ENCODE measurements around the gene ZNF79. TPM values are rescaled to one million over a fixed set of nuclear protein-coding genes. Genes with fewer than 3 reads are reported as not detected.

The ZNF79 gene
- total and polyA plus RNA-seq, 2 experiments from 2014 or later, result 4.2 to 6.9 TPM

DNA sequence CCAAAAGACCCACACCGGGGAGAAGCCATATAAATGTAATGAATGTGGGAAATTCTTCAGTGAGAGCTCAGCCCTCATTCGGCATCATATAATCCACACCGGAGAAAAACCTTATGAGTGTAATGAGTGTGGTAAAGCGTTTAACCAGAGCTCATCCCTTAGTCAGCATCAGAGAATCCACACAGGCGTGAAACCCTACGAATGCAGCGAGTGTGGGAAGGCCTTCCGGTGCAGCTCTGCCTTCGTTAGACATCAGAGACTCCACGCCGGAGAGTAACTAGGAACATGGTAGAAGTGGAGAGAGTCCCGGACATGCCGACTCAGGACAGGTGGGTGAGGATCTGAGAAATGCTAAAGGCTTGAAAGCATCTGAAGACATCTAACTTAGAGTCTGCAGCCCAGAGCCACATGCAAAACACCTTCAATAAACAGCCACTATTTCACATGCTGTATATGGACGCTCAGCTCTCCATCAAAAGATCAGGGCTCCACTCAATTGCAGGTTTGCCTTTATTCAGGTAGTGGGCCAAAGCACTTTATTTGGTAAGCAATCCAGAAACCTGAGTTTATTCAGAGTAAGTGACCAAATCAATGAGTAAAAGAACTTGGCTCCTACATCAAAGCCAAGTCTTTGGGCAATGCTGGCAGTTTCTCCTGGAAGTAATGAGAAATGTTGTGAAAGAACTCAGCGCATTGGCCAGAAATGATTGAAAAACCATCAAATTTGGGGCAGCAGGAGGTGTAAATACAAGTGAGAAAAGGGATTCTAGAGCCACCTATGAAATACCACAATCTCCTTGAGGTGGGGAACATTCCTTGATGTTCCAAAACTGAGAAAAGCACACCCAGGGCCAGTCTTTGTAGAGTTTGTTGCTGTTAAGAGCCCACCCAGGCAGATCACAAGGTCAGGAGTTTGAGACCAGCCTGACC is 21.0 kb downstream of the ZNF79 start:
- peak; percentile 72 for DNase-seq

DNA sequence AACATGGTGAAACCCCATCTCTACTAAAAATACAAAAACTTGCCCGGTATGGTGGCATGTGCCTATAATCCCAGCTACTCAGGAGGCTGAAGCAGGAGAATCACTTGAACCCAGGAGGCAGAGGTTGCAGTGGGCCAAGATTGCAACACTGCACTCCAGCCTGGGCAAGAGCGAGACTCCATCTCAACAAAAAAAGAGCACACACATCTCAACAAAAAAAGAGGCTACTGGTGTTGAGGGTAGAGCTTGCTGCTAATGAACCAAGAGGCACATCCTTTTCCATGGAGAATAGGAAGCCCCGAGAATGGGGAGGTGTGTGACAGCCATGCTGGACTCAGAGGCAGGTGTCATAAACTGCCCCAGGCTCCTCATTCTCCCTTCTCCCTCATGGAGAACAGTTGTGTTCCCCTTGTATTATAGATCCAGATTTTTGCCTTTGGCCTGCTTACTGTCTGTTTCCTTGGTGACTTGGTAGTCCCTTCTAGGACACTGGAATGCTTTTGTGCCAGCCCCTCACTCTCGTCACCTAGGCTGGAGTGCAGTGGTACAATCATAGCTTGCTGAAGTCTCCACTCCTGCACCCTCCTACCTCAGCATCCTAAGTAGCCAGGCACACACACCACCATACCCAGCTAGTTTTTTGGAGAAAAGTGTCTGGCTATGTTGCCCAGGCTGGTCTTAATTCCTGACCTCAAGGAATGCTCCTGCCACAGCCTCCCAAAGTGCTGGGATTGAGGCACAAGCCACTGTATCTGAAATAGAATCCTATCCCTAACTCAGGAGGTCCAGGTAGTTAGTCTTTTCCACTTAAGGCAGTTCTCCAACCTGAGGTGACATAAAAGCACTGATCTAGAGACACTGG is 21.9 kb downstream of the ZNF79 start:
- in situ Hi-C loops (cut with MboI), result no loop called here
- Histone ChIP-seq H3K9me3 (ENCODE audit: low read depth) (no peaks in the 10 kb centered on the region), H3K27me3 (replicated peaks; ENCODE audit: insufficient read depth) (no peaks in the 10 kb centered on the region), H3K4me3 (no peak overlapping the region), H3F3A (ENCODE audit: insufficient read depth) (peaks cover 72% of the 10 kb centered on the region), H3K4me2 (ENCODE audit: unreplicated experiment) (no peak overlapping the region), H3K9me2 (ENCODE audit: insufficient read depth) (no peaks in the 10 kb centered on the region), H4K20me1 (ENCODE audit: insufficient read depth) (peaks cover 22% of the 10 kb centered on the region), H2AFZ (no peak overlapping the region), H3K9ac (no peak overlapping the region), H3K4me1 (ENCODE audit: insufficient read depth) (0 out of 2 replicates have a peak, but pooled peaks cover 11% of the 10 kb centered on the region), H3K79me2 (ENCODE audit: insufficient read depth) (peaks cover 36% of the 10 kb centered on the region), H3K36me3 (ENCODE audit: low read depth) (peaks cover 62% of the 10 kb centered on the region), H3K27ac (peak overlapping the region; percentile 89)
- DNase-seq, result no peak
- TF ChIP-seq EZH2 (IDR thresholded peaks at IDR 0.05; ENCODE audit: insufficient read depth, poor library complexity, severe bottlenecking) (no peak), EZH2phosphoT487 (IDR thresholded peaks at IDR 0.05; ENCODE audit: insufficient read depth, low read depth) (no peak)
- WGBS, 2 experiments (ENCODE audit: low coverage in 1 of 2, low lambda C conversion rate in 2 of 2, missing lambda C conversion rate in 2 of 2), result 61 to 62% methylated on average over 4 of the region's 4 CpGs

More for the DNA sequence above, 21.0 kb downstream of the ZNF79 start:
- peaks cover 27% of the 10 kb centered on the region for H3K79me2 ChIP-seq (ENCODE audit: insufficient read depth)
- peaks cover 69% of the 10 kb centered on the region for H3F3A ChIP-seq (ENCODE audit: insufficient read depth)
- 96% methylated on average over 15 of the region's 15 CpGs for WGBS, 2 experiments (ENCODE audit: low coverage in 1 of 2, low lambda C conversion rate in 2 of 2, missing lambda C conversion rate in 2 of 2)
- H3K4me1 ChIP-seq (ENCODE audit: insufficient read depth), result 0 out of 2 replicates have a peak, but pooled peaks cover 11% of the 10 kb centered on the region
- H3K9me2 ChIP-seq (ENCODE audit: insufficient read depth), result no peaks in the 10 kb centered on the region
- H3K4me2 ChIP-seq (ENCODE audit: unreplicated experiment), result no peak overlapping the region
- H3K4me3 ChIP-seq, result no peak overlapping the region
- peaks cover 21% of the 10 kb centered on the region for H4K20me1 ChIP-seq (ENCODE audit: insufficient read depth)
- H3K27me3 ChIP-seq (replicated peaks; ENCODE audit: insufficient read depth), result no peaks in the 10 kb centered on the region
- no peak overlapping the region for H2AFZ ChIP-seq
- H3K27ac ChIP-seq, result peak overlapping the region; percentile 89
- TF ChIP-seq EZH2phosphoT487 (IDR thresholded peaks at IDR 0.05; ENCODE audit: insufficient read depth, low read depth) (no peak), EZH2 (IDR thresholded peaks at IDR 0.05; ENCODE audit: insufficient read depth, poor library complexity, severe bottlenecking) (no peak)
- in situ Hi-C loops (cut with MboI), result no loop called here
- peaks cover 65% of the 10 kb centered on the region for H3K36me3 ChIP-seq (ENCODE audit: low read depth)
- H3K9ac ChIP-seq, result no peak overlapping the region
- H3K9me3 ChIP-seq (ENCODE audit: low read depth), result no peaks in the 10 kb centered on the region

DNA sequence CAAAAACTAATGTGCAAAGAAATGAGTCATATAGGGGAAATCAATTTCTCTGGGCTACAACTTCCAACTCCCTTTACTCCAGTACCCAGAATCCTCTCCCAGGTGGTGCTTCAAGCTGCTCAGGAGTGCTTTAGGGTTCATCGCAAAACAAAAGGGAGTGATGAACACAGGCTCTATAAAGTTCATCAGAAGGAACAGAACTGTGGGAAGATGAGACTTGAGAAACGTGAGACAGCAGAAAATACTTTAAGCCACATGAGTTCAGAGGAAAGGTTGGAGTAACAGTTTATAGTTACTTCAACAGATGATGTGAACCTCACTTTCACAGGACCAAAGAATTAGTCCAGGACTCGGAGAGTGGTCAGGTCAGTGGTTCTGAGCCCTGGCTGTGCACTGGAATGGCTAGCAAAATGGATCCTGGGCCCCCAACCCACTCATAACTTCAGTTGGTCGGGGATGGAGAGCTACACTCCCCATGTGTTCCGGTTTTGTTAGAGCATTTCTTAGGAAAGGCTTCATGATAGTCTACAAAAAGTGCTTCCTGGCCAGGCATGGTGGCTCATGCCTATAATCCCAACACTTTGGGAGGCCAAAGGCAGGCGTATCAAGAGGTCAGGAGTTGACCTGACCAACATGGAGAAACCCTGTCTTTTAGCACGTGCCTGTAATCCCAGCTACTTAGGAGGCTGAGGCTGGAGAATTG is 22.7 kb downstream of the ZNF79 start:
- TF ChIP-seq EZH2 (IDR thresholded peaks at IDR 0.05; ENCODE audit: insufficient read depth, poor library complexity, severe bottlenecking), result no peak
- no peak for TF ChIP-seq EZH2phosphoT487 (IDR thresholded peaks at IDR 0.05; ENCODE audit: insufficient read depth, low read depth)
- Histone ChIP-seq H3K9me2 (ENCODE audit: insufficient read depth) (no peaks in the 10 kb centered on the region), H3K9me3 (ENCODE audit: low read depth) (no peaks in the 10 kb centered on the region), H3K79me2 (ENCODE audit: insufficient read depth) (peaks cover 39% of the 10 kb centered on the region), H3K27me3 (replicated peaks; ENCODE audit: insufficient read depth) (no peaks in the 10 kb centered on the region), H3K4me2 (ENCODE audit: unreplicated experiment) (no peak overlapping the region), H3F3A (ENCODE audit: insufficient read depth) (peaks cover 69% of the 10 kb centered on the region), H3K27ac (peak overlapping the region; percentile 89; the same call in 1 of the 2 replicates), H4K20me1 (ENCODE audit: insufficient read depth) (peaks cover 22% of the 10 kb centered on the region), H3K9ac (no peak overlapping the region), H3K4me1 (ENCODE audit: insufficient read depth) (0 out of 2 replicates have a peak, but pooled peaks cover 11% of the 10 kb centered on the region), H3K36me3 (ENCODE audit: low read depth) (peaks cover 57% of the 10 kb centered on the region), H2AFZ (no peak overlapping the region), H3K4me3 (no peak overlapping the region)
- 85 to 86% methylated on average over 7 of the region's 7 CpGs for WGBS, 2 experiments (ENCODE audit: low coverage in 1 of 2, low lambda C conversion rate in 2 of 2, missing lambda C conversion rate in 2 of 2)
- DNase-seq, result no peak
- in situ Hi-C loops (cut with MboI), result no loop called here
